ENCODE measurements around the gene SLC13A4. TPM values are rescaled to one million over a fixed set of nuclear protein-coding genes. Genes with fewer than 3 reads are reported as not detected.

The SLC13A4 gene
- total and polyA plus RNA-seq, 2 of the 13 experiments (the other 11 are each of a cell fraction or from before 2014, with no cell fraction given) = 0.04 TPM; not detected in 1

GRCh38 chr7:135734343-135734689 lies 6.3 kb upstream of the SLC13A4 start:
- Histone ChIP-seq H3K9me3 (ENCODE audit: low read length) (no peaks in the 10 kb centered on the region), H3K9ac (ENCODE audit: insufficient read depth, low read depth, low read length) (no peak overlapping the region), H2AFZ (ENCODE audit: low read length) (no peak overlapping the region), H3K79me2 (ENCODE audit: insufficient read depth, low read length) (no peaks in the 10 kb centered on the region), H4K20me1 (ENCODE audit: insufficient read depth, low read length) (no peaks in the 10 kb centered on the region), H3K27me3 (ENCODE audit: control insufficient read depth in 1 of 2, insufficient read depth in 2 of 2, low read length in 2 of 2) (peaks cover 1 to 26% of the 10 kb centered on the region in 2 experiments; a peak in 3 of 5 replicates), H3K4me1 (ENCODE audit: insufficient read depth, low read length) (no peaks in the 10 kb centered on the region), H3K36me3 (replicated peaks in 1 of 2; ENCODE audit: control insufficient read depth in 1 of 2, insufficient read depth in 2 of 2, low read length in 2 of 2) (no peaks in the 10 kb centered on the region), H3K27ac (ENCODE audit: extremely low read length, insufficient read depth, low read length) (no peak overlapping the region), H3K4me3 (replicated peaks in 1 of 3; ENCODE audit: insufficient read depth in 1 of 3, low read depth in 2 of 3, low read length in 3 of 3) (no peak overlapping the region), H3K4me2 (ENCODE audit: low read depth, low read length) (no peak overlapping the region)
- ATAC-seq (no peak), FAIRE-seq (no peak), DNase-seq (ENCODE audit: low spot score) (no peak)
- BruUV-seq (replicated peaks) = no TSS peak
- 20% methylated on average over 1 of the region's 1 CpG for WGBS (ENCODE audit: low lambda C conversion rate)
- intact Hi-C loops (cut with micrococcal nuclease; ENCODE audit: unreplicated experiment) (no loop called here), in situ Hi-C loops (cut with HindIII; ENCODE audit: extremely low pct_ligation_motif_present, low pct_unique_long_range_greater_than_20kb) (no loop called here)
- ChIA-PET POLR2A (no interaction called here), CTCF (ENCODE audit: low intra/inter-chr PET ratio, low total read pairs) (no interaction called here)
- TF ChIP-seq PCBP2 (optimal IDR thresholded peaks at IDR 0.05; ENCODE audit: low read depth, low read length, poor library complexity, severe bottlenecking) (no peak), ZSCAN22 (CRISPR knock-in tag; IDR thresholded peaks at IDR 0.05) (no peak), ZNF543 (CRISPR knock-in tag; IDR thresholded peaks at IDR 0.05) (no peak), ZNF382 (CRISPR knock-in tag; IDR thresholded peaks at IDR 0.05; ENCODE audit: borderline replicate concordance) (no peak), PLSCR1 (CRISPR knock-in tag; IDR thresholded peaks at IDR 0.05; ENCODE audit: borderline replicate concordance) (no peak), ARID2 (CRISPR knock-in tag; IDR thresholded peaks at IDR 0.05; ENCODE audit: borderline replicate concordance) (no peak), GLMP (CRISPR knock-in tag; IDR thresholded peaks at IDR 0.05; ENCODE audit: borderline replicate concordance) (no peak), EED (CRISPR knock-in tag; IDR thresholded peaks at IDR 0.05) (no peak), ATM (IDR thresholded peaks at IDR 0.05; ENCODE audit: borderline replicate concordance) (no peak)

All from HepG2 (cell line).